Hematopoietic multipotent progenitor cell treated with erythropoietin and hydrocortisone succinate and interleukin-3 and kit ligand, for 4 days (in vitro differentiated cells): Measurements from ENCODE around the gene KRTAP10-7.
"Not testable (repeated sequence)": the region's sequence is repeated elsewhere in the genome, so short reads cannot be mapped to it uniquely, and the experiment has no call there.

Source experiments
- DNase-seq: peaks from one replicate; pipeline ENCODE4 v3.0.0-alpha.2; 2015

Gene KRTAP10-7

DNA sequence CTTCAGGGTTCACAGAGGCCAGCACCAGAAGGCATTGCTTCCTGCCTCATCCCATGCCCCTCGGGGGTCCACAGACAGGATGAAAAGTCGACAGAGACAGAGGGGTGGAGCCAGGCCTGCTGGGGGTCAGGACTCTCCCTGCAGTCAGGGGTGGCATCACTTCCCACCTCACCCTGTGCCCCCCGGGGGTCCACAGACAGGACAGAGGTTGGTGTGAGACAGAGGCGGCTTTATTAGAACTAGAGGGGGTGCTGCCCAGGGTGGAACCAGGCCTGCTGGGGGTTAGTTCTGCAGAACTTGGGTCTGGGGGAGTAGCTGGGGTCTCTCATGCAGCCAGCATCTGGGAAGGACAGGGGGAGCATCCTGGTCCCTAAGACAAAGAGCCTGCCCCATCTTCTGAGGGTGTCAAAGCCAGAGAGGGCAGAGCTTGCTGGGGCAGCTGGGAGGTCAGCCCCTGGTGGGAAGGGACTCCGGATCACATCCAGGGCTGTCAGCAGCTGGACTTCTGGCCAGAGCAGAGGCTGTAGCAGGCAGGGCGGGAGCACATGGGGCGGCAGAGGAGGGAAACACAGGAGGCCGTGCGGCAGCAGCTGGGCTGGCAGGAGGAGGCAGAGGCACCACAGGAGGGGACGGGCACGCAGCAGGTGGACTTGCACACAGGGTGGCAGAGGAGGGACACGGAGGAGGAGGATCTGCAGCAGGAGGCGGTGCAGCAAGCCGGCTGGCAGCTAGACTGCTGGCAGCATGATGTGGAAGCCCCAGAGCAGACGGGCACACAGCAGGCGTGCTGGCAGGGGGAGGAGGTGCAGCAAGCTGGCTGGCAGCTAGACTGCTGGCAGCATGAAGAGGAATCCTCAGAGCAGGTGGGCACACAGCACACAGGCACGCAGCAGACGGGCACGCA is 9.2 kb upstream of the KRTAP10-7 start:
- DNase-seq: not testable (repeated sequence)

GRCh38 chr21:44591801-44592130 is 8.6 kb upstream of the KRTAP10-7 start:
- DNase-seq: not testable (repeated sequence)

DNA sequence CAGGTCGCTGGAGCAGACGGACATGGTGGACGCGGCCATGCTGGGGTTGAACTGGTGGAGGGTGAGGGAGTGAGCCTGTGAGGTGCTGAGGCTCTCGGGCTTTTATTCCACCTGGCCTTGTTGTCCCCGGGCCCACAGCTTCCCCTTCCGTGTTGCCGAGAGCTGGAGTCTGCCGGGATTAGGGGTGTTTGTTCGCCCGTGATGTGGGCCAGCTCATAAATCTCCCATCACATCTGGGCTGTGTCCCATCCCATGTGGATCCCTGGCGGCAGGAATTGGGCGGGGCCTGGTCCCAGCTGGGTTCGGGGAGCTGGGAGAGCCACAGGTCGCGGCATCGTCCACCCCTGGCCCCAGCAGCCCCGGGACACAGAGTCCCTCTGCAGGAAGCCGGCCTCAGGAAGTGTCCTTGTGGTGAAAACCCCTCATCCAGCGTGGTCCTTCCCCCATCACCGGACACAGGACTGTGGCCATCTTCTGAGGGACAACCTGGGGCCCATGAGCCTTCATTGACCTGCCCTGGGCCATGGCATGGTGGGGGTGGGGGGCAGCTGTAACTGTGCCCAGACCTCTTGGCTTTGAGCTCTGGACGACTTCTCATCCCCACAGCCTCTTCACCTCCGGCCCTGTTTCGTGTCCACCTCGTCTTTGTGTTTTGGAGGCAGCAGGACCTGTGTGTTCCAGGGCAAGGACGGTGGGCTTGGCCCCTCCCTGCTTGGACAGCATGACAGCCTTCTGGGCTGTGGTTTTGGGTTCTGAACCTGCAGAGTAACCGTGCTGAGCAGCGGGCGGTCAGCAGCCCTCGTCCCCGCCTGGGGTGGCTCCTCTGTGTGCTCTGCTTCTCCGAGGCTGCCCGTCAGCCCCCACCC is 7.7 kb upstream of the KRTAP10-7 start, which contains the start of gene KRTAP10-6:
Gene KRTAP10-6, minus strand, starts transcription at position 60 of the 866 bp plus-strand sequence. Its CDS starts 21 bp downstream, at position 39.
- no peak for DNase-seq

DNA sequence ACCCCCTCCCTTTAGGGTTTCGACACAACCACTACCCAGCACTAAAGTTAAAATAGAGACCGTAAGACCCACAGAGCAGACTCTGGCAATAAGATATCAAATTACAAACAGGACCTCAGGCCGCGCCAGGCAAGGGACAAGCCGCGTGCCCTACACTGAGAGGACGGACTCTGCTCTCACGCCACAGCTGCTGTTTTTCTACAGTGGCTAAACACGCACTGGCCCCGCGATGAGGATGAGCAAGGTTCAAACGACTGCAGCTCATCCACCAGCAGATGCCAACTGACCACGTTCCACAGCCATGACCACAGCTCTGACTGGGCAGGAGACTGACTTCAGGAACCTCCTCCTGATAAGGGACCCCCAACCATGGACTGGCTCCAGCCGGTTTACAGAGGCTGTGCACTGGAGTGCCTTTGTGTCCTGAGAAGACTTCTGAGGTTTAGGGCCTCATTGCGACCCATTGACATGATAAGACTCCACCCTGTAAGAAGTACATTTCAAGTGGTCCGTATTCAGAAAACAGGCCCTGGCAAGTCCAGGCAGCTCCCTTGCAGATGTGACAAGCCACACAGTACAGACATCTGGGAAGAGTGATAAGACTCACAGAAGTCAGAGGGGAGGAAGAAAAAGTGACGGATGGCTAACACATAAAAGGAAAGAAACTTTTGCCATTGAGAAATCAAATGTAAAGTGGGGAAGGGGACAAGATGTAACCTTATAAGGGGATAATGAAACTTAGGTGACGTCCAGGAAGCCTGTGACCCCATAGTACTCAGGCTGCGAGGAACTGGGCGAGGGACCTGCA is 6.6 kb upstream of the KRTAP10-7 start:
- DNase-seq: peak; percentile 94

GRCh38 chr21:44594406-44594916 is 5.9 kb upstream of the KRTAP10-7 start:
- no peak for DNase-seq

DNA sequence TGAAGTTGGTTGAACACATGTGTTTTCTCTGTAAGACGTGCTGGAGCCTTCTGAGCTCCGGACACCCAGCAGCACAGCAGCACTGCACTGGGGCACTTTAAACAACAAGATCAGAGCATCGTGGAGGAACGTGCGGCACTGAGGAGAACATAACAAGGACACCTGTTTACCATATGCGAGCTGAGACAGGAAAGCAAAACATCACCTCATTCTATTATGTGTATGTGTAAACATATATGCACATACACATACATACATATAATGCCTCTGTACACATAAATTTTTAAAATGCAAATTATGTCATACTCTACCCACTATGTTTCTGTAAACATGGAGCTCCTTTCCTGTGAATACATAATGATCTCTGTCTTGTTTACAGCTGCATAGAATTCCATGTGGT is 4.9 kb upstream of the KRTAP10-7 start:
- no peak for DNase-seq

DNA sequence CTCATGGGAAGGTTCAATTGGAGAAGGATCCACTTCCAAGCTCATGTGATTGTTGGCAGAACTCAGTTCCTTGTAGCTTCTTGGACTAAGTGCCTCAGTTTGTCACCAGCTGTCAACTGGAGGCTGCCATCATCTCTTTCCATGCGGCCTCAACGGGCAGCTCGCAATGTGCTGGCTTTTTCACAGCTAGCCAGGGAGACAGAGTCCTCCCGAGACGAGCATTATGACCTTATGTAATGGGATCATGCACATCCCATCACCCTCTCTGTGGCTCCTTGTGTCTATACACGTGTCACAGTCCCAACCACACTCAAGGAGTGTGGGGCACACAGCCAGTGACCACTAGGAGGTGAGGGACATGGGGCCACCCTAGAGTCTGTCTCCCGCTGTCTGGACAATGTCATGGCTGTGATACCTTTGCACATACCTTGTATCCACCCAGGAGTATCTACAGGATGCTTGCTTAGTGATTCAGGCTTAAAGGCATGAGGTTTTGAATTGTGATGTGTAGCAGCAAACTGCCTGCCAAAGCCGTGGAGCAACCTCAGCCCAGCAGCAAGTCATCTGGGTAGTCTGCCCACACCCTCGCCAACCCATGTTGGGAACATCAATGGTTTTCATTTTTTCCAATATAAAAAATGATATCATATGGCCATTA is 4.2 kb upstream of the KRTAP10-7 start:
- no peak for DNase-seq

- no peak for DNase-seq
These were observed 2.3 kb upstream of the KRTAP10-7 start for GRCh38 chr21:44598061-44598460.

DNA sequence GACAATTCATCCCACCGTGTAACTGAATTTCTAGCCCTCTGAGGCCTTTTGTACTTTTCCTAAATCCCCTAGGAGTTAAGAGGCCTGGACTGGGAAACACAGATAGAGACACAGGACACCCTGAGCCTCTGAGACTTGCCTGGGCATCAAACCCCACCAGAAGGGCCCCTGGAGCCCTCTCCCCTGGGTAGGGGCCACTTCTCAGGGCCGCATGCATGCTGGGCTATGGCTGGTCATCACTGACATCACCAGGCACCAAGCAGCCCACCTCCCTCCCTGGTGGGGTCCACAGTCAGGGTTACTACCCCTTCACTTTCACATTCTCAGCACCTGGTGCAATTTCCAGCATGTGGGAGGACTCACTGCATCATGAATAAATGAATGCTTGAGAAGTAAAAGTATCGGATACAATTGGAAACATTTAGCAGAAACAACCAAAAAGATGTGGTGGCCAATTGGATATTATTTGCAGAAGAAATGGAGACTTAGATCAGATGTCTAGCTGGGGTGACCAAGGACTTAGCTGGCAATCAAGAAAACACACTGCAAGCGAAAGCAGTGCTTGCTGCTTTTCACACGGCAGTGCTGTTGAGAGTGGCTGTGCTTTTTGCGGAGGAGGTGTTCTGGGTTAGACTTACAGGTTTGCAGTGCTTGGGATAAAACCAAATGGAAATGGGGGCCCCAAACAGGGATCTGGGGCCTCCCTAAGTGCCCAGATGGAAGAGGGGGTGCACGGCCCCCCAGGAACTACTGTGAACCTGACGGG is 950 bp upstream of the KRTAP10-7 start:
- no peak for DNase-seq

- not testable (repeated sequence) for DNase-seq
These were observed 694 bp downstream of the KRTAP10-7 start for GRCh38 chr21:44601091-44601490.

- no peak for DNase-seq
These were observed 1.4 kb downstream of the KRTAP10-7 start for GRCh38 chr21:44601596-44602462.

GRCh38 chr21:44602463-44602850 is 2.1 kb downstream of the KRTAP10-7 start:
- DNase-seq: no peak

GRCh38 chr21:44603109-44603875 is 2.9 kb downstream of the KRTAP10-7 start:
- no peak for DNase-seq

- no peak for DNase-seq
These were observed 3.5 kb downstream of the KRTAP10-7 start for GRCh38 chr21:44603911-44604310.

- no peak for DNase-seq
These were observed 6.1 kb downstream of the KRTAP10-7 start for GRCh38 chr21:44606495-44606894.

- no peak for DNase-seq
These were observed 8.8 kb downstream of the KRTAP10-7 start for GRCh38 chr21:44609193-44609592.

DNA sequence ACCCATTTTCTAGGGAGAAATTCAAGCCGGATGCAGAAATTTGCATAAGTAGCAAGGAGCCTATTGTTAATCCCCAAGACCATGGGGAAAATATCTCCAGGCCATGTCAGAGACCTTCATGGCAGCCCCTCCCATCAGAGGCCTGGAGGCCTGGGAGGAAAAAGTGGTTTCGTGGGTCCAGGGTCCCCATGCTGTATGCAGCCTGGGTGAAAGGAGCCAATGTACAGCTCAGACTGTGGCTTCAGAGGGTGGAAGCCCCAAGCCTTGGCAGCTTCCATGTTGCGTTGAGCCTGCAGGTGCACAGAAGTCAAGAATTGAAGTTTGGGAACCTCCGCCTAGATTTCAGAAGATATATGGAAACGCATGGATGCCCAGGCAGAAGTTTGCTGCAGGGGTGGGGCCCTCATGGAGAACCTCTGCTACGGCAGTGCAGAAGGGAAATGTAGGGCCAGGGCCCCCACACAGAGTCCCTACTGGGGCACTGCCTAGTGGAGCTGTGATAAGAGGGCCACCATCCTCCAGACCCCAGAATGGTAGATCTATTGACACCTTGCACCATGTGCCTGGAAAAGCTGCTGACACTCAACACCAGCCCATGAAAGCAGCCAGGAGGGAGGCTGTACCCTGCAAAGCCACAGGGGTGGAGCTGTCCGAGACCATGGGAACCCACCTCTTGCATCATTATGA is 9.9 kb downstream of the KRTAP10-7 start:
- not testable (repeated sequence) for DNase-seq

DNA sequence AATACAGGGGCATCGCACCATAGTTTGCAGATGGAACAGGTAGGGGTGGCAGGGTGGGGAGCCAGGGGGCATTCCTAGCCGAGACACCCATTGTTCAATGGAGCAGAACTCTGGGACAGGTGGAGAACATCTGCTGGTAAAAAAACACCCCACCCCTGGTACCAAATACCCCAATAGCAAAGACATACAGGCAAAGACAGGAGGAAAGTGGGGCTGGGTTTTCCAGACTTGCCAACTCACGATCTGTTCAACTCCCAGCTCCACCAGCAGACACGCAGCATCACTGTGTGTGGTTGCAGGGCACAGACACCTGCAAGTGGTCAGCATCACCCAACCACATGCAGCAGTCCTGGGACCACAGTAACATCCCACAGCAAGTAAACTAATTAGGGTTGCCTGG is 11.2 kb downstream of the KRTAP10-7 start:
- DNase-seq: no peak

GRCh38 chr21:44612029-44612486 is 11.7 kb downstream of the KRTAP10-7 start, which contains the start of gene KRTAP10-8:
KRTAP10-8 (plus strand) TSS chr21:44612079; CDS start chr21:44612101, 22 bp downstream.
- no peak for DNase-seq
